ENCODE results near the gene SIX1. TPM values are rescaled to one million over a fixed set of nuclear protein-coding genes. Genes with fewer than 3 reads are reported as not detected.

Gene SIX1
- total RNA-seq, 4 donors from 2014 or later, result 5.9 to 7.5 (median 6.2) TPM

GRCh38 chr14:60658909-60659585, 9.8 kb upstream of the SIX1 start:
- 51 to 65% methylated on average over 4 of the region's 4 CpGs for WGBS, 2 donors

GRCh38 chr14:60658211-60658690, 9.0 kb upstream of the SIX1 start:
- H3K27ac ChIP-seq, result no peak overlapping the region
- no peak for DNase-seq (ENCODE audit: low spot score in 2 of 2)
- peak overlapping the region in 1 of 4 donors; percentile 45 for H3K4me3 ChIP-seq
- 43 to 48% methylated on average over 10 of the region's 10 CpGs for WGBS, 2 donors
- peaks cover 0 to 27% (median 6%) of the 10 kb centered on the region in 4 donors for H3K4me1 ChIP-seq
- peaks cover 0 to 83% of the 10 kb centered on the region in 2 donors for H3K27me3 ChIP-seq
- TF ChIP-seq POLR2A (IDR thresholded peaks at IDR 0.05) (no peak), CTCF (IDR thresholded peaks at IDR 0.05) (no peak), EP300 (IDR thresholded peaks at IDR 0.05) (no peak)
- no peaks in the 10 kb centered on the region for H3K36me3 ChIP-seq
- H3K9me3 ChIP-seq, result no peaks in the 10 kb centered on the region

More at GRCh38 chr14:60658909-60659585, 9.8 kb upstream of the SIX1 start:
- H3K4me3 ChIP-seq, result no peak overlapping the region
- DNase-seq (ENCODE audit: low spot score in 2 of 2), result no peak
- TF ChIP-seq EP300 (IDR thresholded peaks at IDR 0.05) (no peak), CTCF (IDR thresholded peaks at IDR 0.05) (no peak), POLR2A (IDR thresholded peaks at IDR 0.05) (no peak)
- peaks cover 0 to 23% (median 5%) of the 10 kb centered on the region in 4 donors for H3K4me1 ChIP-seq
- H3K9me3 ChIP-seq, result no peaks in the 10 kb centered on the region
- no peaks in the 10 kb centered on the region for H3K36me3 ChIP-seq
- no peak overlapping the region for H3K27ac ChIP-seq
- H3K27me3 ChIP-seq, result peaks cover 0 to 83% of the 10 kb centered on the region in 2 donors

GRCh38 chr14:60657456-60658210, 8.4 kb upstream of the SIX1 start:
- H3K36me3 ChIP-seq, result no peaks in the 10 kb centered on the region
- H3K4me3 ChIP-seq, result peak overlapping the region; percentile 45 to 65 (median 56)
- peaks cover 0 to 83% of the 10 kb centered on the region in 2 donors for H3K27me3 ChIP-seq
- H3K9me3 ChIP-seq, result no peaks in the 10 kb centered on the region
- H3K4me1 ChIP-seq, result peaks cover 0 to 33% (median 12%) of the 10 kb centered on the region in 4 donors
- DNase-seq (ENCODE audit: low spot score in 2 of 2), result no peak
- peak overlapping the region in 1 of 4 donors; percentile 81 for H3K27ac ChIP-seq
- no peak for TF ChIP-seq CTCF (IDR thresholded peaks at IDR 0.05)
- TF ChIP-seq POLR2A (IDR thresholded peaks at IDR 0.05), result no peak
- peak in 1 of 2 donors; percentile 29 for TF ChIP-seq EP300 (IDR thresholded peaks at IDR 0.05)
- 3 to 4% methylated on average over 47 of the region's 47 CpGs for WGBS, 2 donors

- H3K27me3 ChIP-seq, result peaks cover 0 to 85% of the 10 kb centered on the region in 2 donors
- no peak for DNase-seq (ENCODE audit: low spot score in 2 of 2)
These were observed 7.6 kb upstream of the SIX1 start for GRCh38 chr14:60656686-60657455.

More at GRCh38 chr14:60656686-60657455, 7.6 kb upstream of the SIX1 start:
- Histone ChIP-seq H3K9me3 (no peaks in the 10 kb centered on the region), H3K4me3 (peak overlapping the region; percentile 45 to 65 (median 56)), H3K36me3 (no peaks in the 10 kb centered on the region), H3K27ac (peak overlapping the region in 1 of 4 donors; percentile 81), H3K4me1 (peaks cover 0 to 41% (median 17%) of the 10 kb centered on the region in 4 donors)
- WGBS, 2 donors, result 5 to 15% methylated on average over 34 to 66 of the region's 75 CpGs
- TF ChIP-seq EP300 (IDR thresholded peaks at IDR 0.05) (no peak), CTCF (IDR thresholded peaks at IDR 0.05) (peak in 4 of 5 experiments; percentile 20 to 47 (median 32)), POLR2A (IDR thresholded peaks at IDR 0.05) (no peak)
